ENCODE measurements around the gene SDC3.

Gene SDC3

DNA sequence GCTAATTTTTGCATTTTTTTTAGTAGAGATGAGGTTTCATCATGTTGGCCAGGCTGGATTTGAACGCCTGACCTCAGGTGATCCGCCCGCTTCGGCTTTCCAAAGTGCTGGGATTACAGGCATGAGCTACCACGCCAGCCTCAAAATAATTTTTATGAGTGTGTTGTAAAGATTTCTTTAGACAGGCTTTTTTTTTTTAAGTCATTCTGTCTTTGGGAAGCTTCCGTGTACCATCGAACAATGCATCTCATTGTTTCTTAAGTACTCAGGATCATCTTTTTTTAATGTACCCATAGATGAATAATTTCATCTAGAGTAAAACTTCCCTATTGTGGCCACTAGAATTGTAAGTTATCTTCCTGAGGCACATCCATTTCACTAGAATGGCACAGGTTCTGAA is 19.6 kb upstream of the SDC3 start:
- DNase-seq: no peak

DNA sequence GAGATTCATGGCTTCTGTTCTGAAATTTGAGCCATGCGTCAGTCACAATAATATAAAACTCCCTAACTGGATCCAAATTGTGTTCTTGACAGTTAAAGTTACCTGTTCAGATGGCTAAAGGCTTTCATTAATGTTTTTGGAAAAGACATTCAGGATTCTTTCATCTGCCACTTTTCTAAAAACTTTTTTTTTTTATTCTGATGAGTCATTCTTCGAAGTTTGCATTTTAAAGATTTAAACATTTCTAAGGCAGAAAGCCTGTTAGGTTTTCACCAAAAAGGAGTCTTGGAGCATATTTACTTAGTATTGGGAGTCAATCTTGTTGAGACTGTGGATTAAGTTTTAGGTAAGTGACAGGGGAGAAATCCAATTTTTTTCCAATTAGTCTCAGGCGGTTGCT is 18.9 kb upstream of the SDC3 start:
- no peak for DNase-seq

- no peak for DNase-seq
These were observed 15.0 kb upstream of the SDC3 start for GRCh38 chr1:30923597-30923996.

DNA sequence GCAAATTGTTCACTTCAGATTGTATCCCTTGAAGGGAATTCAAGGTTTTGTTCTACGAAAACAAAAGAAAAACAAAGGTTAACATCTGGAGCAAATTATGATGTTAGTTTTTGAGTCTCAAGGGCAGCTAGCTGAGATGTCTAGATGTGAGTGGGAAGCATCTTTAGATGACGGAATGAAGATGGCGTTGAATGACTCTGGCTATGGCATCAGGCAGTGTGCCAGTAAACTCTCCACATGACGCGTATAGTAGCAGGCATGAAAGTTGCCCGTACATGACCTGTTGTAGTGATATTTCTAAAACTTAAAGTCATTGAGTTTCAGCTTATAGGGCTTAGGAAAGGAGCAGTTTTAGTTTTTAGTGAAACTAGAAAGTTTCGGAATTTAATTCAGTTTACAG is 12.3 kb upstream of the SDC3 start:
- DNase-seq: no peak

DNA sequence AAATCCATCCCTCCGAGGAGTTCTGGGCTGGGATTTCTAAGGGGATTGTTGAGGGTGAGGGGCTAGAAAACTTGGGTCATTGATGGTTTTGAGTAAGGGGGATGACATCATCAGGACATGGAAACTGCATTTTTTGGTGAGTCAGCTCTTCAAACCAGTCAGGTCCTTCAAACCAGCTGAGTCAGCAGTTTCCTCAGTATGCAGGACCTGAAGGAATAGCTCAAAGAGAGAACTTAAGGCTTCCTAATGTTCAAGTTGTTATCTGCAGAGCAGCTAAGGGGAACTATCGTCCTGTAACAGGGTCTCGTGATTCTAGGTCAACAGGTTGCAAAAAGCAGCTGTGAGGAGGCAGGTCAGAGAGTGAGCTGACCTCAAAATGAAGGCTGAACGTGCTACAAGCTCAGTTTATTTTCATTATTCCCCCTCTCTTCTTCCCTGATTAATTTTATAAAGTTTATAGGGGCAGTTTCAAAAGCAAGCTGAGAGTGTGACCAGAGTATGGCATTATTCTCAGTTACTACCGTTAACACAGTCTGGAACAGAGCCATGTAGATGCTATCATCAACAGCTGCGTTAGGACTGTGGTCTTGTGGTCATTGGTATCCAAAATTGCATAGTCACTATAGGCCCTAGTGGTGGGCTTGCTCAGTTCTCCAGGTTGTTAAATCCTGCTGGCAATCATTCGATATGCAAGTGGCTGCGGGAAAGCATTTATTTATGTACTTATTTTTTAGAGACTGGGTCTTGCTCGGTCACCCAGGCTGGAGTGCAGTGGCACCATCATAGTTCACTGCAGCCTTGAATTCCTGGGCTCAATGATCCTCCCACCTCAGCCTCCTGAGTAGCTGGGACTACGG is 10.7 kb upstream of the SDC3 start:
- no peak for DNase-seq

DNA sequence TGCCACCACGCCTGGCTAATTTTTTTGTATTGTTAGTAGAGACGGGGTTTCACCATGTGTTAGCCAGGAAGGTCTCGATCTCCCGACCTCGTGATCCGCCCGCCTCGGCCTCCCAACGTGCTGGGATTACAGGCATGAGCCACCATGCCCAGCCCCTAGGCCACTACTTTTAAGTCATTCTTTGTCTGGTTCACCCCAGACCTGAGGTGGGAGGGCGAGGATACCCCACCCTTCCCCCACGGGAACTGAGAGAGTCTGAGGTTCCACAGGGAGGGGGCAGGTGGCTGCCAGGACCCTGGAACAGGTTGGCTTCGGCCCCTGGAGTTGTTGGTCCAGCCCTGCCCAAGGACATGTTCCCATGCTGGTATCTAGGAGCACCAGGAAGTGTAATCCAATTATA is 7.7 kb upstream of the SDC3 start:
- DNase-seq: no peak

DNA sequence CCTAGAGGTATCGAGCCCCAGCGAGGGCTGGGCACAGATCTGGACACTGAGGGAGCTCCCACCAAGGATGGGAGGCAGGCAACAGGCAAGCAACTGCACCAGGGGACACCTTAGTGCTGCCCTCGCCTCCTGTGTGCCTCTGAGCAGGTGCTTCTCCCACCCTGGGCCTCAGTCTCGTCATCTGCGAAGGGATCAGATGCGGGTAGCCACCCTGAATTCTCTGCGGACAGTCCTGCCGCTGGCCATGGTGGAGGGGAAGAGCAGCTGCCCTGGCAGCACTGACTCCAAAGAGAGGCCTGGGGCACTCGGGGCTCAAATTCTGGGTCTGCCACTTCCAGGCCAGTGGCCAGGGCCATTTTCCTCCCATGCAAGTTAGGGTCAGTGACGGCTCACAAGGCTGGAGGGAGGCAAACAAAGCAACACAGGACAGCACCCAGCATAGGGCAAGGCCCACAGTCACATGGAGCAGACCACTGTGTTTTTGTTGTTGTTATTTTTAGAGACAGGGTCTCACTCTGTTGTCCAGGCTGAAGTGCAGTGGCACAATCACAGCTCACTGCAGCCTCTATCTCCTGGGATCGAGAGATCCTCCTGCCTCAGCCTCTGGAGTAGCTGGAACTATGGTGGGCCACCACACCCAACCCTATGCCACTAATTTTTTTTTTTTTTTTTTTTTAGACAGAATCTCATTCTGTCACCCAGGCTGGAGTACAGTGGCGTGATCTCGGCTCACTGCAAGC is 7.1 kb upstream of the SDC3 start:
- DNase-seq: no peak

DNA sequence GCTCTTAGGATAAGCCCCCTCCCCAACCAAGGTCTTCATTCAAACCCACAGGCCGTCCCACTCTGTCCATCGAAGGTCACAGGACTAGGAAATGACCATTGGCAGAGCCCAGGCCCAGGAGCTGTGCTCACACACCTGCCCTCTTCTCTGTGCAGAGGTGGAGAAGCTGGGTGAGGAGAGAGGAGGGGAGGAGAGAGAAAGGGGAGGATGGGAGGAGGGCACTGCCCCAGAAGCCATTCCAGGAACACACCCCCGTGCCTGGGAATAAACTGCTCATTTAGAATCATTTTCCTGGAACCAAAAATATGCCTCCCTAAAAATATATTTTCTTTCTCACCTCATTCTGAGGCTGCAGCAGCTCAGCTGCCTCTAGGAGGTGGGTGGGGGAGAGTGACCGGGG is 6.4 kb upstream of the SDC3 start:
- no peak for DNase-seq

DNA sequence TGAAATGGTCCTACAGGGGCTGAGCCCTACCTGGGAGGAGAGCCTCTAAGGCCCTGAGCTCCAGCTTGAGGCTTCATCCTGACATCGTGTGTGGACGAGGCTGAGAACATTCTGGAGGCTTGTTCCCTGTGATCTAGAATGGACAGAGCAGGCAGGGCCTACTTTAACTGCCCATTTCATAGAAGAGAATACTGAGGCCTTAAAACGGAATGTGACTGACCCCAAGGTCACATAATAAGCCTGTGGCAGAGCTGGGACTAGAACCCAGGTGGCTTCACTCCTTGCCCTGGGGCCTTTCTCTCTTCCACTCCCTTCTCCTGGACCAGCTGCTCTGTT is 6.0 kb upstream of the SDC3 start:
- DNase-seq: no peak

- DNase-seq: no peak
These were observed 4.5 kb upstream of the SDC3 start for GRCh38 chr1:30912913-30913652.

GRCh38 chr1:30912224-30912623 is 3.7 kb upstream of the SDC3 start:
- DNase-seq: no peak

DNA sequence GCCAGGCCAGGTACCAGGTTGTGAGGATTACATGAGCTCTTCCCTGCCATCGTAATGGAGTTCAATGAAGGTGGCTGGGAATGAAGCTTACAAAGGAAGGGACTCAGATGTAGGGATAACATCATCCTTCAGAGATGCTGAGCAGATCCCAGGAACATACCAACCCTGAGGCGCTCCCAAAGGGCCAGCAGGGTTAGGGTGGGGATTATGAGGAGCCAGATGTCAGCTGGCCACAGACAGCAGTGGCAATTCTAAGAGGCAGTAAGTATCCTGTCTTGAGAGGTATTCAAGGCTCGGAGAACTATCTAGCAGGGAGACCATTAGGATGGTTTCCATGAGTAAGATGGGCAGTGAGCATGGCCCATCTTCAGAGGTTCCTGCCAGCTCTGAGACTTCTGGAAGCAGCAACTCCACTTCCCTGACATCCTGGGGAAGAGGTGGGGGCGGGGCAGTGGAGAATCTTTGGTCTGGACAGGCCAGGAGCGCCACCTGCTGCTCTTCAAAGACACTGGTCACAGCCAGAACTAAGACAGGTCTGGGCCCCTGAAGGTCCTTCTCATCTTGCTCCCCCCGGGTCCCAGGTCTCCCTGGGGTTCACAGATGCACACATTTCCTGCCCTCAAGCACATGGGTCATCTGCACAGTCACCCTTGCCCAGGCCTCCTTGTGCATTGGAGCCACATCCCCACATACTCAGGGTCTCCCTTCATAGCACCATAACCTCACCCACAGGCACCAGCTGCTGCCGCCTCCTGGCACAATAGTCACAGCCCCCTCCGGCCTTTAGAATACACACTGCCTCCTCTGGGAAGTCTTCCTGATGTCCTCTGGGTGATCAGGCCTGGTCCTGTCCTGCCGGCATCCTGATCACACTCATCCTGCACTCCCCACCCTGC is 2.7 kb upstream of the SDC3 start:
- DNase-seq: peak; percentile 11

DNA sequence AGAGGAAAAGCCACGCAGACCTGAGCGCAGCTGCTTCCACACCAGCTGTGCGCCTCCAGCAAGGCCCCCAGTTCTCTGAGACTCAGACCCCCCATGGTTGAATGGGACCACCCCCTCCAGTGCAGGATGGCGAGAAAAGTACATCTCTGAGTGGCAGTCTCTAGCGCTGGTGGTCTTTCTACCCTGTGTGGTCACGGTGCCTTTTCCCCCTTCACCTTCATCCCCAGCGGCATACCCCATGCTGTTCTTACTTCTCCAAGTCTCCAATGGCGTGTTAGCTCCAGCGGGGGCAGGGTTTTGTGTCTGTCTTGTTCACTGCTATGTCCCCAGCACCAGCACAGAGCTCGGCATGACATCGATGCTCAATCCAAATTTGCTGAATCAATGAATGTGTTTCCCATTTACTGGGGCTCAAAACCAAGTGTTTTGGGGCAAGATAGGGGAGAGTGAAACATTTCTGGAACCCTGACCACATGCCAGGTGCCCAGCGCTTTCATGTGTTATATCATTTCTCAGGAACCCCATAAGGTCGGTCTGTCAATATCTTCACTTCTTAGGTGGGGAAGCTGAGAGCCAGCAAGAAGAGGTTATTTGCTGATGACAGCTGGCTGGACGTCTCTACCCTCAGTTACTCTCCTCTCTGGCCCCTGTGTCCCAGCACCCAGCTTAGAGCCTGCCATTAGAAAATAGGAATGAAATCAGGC is 959 bp upstream of the SDC3 start:
- DNase-seq: no peak

GRCh38 chr1:30908316-30908695 is 252 bp downstream of the SDC3 start:
- DNase-seq: no peak

DNA sequence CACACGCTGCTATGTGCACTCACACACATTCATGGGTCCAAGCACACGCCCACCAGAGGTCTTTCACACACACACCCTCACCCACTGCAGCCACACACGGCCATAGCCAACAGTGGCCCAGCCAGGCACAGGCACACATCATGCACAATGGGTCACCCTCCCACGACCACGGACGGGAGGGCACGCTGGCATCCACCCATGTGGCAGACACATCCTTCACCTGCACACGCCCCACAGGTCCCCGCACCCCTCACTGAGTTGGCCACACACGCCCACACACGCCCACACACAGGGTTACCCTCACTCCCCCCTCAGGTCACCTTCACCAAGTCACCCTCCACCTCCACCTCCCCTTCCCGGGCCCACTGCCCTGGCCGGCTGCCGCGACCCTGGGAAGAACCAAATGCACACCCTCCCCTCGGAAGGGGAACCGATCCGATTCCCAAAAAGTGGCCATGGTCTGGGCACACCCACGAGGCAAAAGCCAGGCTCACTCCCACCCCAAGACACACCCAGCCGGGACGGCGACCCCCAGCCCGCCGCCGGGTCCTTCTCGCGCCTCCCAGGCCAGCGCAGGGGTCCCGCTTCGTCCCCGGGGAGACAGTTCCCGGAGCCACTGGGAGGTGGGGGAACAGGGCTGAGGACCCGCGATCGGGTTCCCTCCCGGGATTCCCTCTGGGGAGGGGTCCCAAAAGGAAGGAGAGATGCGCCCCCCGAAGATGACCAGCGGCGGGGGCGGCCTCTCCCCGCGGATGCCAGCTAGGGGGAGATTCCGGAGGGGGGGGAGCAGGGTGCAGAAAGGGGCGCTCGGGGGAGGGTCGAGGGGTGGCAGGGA is 860 bp downstream of the SDC3 start:
- no peak for DNase-seq

DNA sequence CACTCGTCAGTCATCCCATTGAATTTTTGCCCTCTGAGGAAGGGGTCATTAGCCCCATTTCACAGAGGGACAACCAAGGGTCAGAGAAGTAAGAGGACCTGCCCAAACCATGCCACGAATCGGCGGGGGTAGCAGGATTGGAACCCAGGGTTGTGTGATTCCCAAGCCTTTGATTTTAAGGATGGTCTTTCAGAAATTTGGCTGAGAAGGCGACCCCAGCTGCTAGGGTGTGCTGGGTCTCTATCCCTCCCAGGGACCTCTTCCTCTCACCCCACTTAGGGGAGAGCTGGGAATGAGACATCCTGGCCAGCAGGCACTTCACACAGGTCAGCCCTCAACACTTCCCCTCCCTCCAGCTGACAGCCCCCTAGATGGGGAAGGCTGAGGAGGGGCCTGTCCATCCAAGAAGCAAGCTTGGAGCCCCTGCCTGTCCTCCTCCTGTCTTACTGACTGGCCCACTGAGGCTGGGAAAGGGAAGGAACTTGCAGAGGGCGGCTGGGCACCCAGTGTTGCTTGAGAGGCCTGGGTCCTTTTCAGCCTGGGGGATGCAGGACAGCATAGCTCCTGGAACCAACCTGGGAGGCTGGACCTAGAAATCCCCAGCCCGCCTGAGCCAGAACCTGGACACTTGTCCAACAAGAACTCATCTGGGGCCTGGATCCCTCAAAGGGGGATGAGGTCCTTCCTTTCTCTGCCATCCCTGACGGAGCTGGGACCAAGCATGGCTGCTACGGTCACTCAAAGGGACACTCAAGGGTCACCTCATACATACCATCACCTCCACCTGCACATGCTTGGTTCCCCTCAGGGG is 1.7 kb downstream of the SDC3 start:
- no peak for DNase-seq

GRCh38 chr1:30905916-30906620 is 2.5 kb downstream of the SDC3 start:
- DNase-seq: no peak

DNA sequence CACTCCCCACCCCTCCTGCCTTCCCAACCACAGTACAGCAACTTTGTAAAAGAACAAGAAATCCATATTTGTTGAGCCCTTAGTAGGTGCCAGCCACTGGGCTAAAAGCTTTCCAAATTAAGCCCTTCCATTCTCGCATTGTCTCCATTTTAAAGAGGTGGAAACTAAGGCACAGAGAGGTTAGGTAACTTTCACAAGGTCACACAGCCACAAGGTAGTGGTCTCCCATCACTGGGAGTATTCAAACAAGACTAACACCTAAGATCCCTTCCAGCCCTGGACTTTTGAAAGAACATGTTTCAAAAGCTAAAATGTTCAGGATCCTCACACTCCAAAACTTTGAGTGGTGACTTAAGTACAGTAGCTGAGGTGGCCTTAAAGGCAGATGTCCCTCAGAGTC is 3.2 kb downstream of the SDC3 start:
- no peak for DNase-seq

DNA sequence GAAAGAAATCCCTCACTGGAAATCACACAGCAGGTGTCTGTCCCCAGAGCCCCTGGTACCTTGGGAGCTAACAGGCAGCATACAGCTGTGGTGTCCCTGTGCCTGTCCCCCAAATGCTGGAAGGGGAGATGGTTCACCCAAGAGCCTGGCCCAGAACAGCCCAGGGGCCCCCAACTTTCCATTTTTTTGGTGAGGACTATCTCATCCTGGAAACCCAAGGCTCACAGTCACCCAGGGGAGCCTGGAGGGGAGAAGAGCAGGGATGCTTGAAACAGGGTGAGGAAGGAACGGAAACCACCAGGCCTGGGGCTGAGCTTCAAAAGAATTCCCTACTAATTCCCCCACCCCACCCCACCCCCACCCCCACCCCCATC is 3.6 kb downstream of the SDC3 start:
- DNase-seq: no peak

All from effector CD4-positive, alpha-beta T cell (primary cell).